OCI-LY7 (cell line): ENCODE results near the gene ARHGAP6.

ENCODE experiments used
- EZH2phosphoT487 ChIP-seq: fragments of 200-600 bp; sonication (generic); IDR thresholded peaks from 2 replicates; pipeline ENCODE4 v1.6.1; 2018; ENCODE audit warnings: low read depth, borderline replicate concordance, mild to moderate bottlenecking, mixed run types, antibody characterized with exemption, low read length, moderate library complexity, mixed read lengths
- TF ChIP-seq, protein P1 (sequence below): fragments of 200-600 bp; sonication (generic); conservative IDR thresholded peaks from 2 replicates; pipeline ENCODE4 v1.5.1; 2014; ENCODE audit warnings: mild to moderate bottlenecking, antibody characterized with exemption, low read length, moderate library complexity, mixed read lengths

DNA sequence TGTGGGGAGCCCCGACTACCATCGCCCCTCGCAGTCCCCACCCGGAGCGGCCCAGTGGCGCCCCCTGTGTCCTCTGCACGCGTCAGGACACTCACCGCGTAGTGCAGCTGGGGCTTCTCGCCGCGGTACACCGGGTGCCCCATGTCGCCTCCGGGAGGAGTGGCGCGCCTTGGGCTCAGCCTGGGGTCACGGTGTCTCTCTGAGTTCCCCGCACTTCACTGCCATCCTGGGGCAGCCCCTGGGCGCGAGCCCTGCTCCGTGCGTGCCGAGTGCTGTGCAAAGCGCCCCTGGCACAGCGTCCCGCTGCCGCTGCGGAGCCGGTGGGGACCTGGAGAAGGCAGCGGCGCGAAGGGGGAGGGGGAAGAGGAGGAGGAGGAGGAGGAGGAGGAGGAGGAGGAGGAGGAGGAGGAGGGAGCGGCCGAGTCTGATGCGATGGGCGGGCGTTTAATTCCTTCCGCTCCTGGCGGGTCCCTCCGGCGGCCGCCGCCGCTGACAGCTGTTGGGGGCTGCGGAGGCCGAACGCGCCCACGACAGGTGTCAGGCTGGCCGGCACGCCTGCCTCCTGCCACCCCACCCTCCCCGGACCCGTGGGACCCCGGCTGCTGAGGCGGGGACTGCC lies 238.2 kb downstream of the ARHGAP6 start:
- TF ChIP-seq, protein P1, sequence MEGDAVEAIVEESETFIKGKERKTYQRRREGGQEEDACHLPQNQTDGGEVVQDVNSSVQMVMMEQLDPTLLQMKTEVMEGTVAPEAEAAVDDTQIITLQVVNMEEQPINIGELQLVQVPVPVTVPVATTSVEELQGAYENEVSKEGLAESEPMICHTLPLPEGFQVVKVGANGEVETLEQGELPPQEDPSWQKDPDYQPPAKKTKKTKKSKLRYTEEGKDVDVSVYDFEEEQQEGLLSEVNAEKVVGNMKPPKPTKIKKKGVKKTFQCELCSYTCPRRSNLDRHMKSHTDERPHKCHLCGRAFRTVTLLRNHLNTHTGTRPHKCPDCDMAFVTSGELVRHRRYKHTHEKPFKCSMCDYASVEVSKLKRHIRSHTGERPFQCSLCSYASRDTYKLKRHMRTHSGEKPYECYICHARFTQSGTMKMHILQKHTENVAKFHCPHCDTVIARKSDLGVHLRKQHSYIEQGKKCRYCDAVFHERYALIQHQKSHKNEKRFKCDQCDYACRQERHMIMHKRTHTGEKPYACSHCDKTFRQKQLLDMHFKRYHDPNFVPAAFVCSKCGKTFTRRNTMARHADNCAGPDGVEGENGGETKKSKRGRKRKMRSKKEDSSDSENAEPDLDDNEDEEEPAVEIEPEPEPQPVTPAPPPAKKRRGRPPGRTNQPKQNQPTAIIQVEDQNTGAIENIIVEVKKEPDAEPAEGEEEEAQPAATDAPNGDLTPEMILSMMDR, result no peak
- TF ChIP-seq EZH2phosphoT487, result no peak
